Measurements from ENCODE around the gene FAAP24.
"Not testable (repeated sequence)": the region's sequence is repeated elsewhere in the genome, so short reads cannot be mapped to it uniquely, and the experiment has no call there.

- not testable (repeated sequence) for TF ChIP-seq CTCF (IDR thresholded peaks at IDR 0.05; ENCODE audit: extremely low read depth in 1 of 2, insufficient read depth in 1 of 2, low read depth in 1 of 2, low read length in 2 of 2); POLR2A (IDR thresholded peaks at IDR 0.05; ENCODE audit: low read depth, low read length); MAX (IDR thresholded peaks at IDR 0.05; ENCODE audit: insufficient read depth, insufficient read length); GATA2 (IDR thresholded peaks at IDR 0.05; ENCODE audit: insufficient read depth, insufficient read length, low read depth, low read length); POLR2AphosphoS5 (IDR thresholded peaks at IDR 0.05; ENCODE audit: insufficient read depth, low read depth, low read length); JUN (IDR thresholded peaks at IDR 0.05; ENCODE audit: borderline replicate concordance, insufficient read depth, insufficient read length, low read depth); FOS (IDR thresholded peaks at IDR 0.05; ENCODE audit: borderline replicate concordance, insufficient read depth, low read length); MYC (IDR thresholded peaks at IDR 0.05; ENCODE audit: low read depth, low read length); EZH2 (IDR thresholded peaks at IDR 0.05; ENCODE audit: borderline replicate concordance, low read depth, low read length, severe bottlenecking)
Observed at GRCh38 chr19:32977813-32978212, 5.8 kb downstream of the FAAP24 start.

Measured in endothelial cell of umbilical vein (primary cell).